Activated gamma-delta T cell treated with anti-CD3 and anti-CD28 coated beads, Interleukin-2, amount 50 U/mL, for 16 hours (primary cell): ENCODE data around the gene RFFL.
"Not testable (repeated sequence)": the region's sequence is repeated elsewhere in the genome, so short reads cannot be mapped to it uniquely, and the experiment has no call there.

ENCODE experiments used
- DNase-seq: peaks from one replicate; pipeline ENCODE4 v3.0.0-alpha.2; 2020; ENCODE audit warnings: low read depth

The RFFL gene

GRCh38 chr17:35002876-35003551 lies 60.5 kb downstream of the RFFL start:
- DNase-seq: no peak

- DNase-seq: no peak
These were observed 62.0 kb downstream of the RFFL start for GRCh38 chr17:35001549-35001948.

GRCh38 chr17:35000965-35001364 lies 62.5 kb downstream of the RFFL start:
- DNase-seq: not testable (repeated sequence)

- DNase-seq: no peak
These were observed 64.1 kb downstream of the RFFL start for GRCh38 chr17:34999456-34999855.

- peak; percentile 61 for DNase-seq
These were observed 65.3 kb downstream of the RFFL start for GRCh38 chr17:34998205-34998604.

- DNase-seq: no peak
These were observed 66.1 kb downstream of the RFFL start for GRCh38 chr17:34997355-34997862.

- no peak for DNase-seq
These were observed 66.9 kb downstream of the RFFL start for GRCh38 chr17:34996422-34997285.

- no peak for DNase-seq
These were observed 70.5 kb downstream of the RFFL start for GRCh38 chr17:34993031-34993430.

GRCh38 chr17:34991606-34992005 lies 71.9 kb downstream of the RFFL start:
- DNase-seq: no peak

GRCh38 chr17:34990921-34991365 lies 72.6 kb downstream of the RFFL start:
- no peak for DNase-seq

GRCh38 chr17:34989473-34989872 lies 74.0 kb downstream of the RFFL start:
- no peak for DNase-seq

GRCh38 chr17:34988644-34989043 lies 74.9 kb downstream of the RFFL start:
- no peak for DNase-seq

- DNase-seq: no peak
These were observed 76.3 kb downstream of the RFFL start for GRCh38 chr17:34987232-34987631.

- DNase-seq: no peak
These were observed 81.8 kb downstream of the RFFL start for GRCh38 chr17:34981538-34982241.

- DNase-seq: peak; percentile 63
These were observed 82.6 kb downstream of the RFFL start for GRCh38 chr17:34980681-34981537.

GRCh38 chr17:34980353-34980680 lies 83.2 kb downstream of the RFFL start, which contains the start of gene LIG3:
Gene LIG3 (plus strand): TSS chr17:34980512. CDS start chr17:34983006, 2,494 bp downstream.
- peak; percentile 88 for DNase-seq

GRCh38 chr17:34979650-34980352 lies 83.7 kb downstream of the RFFL start:
- no peak for DNase-seq

- no peak for DNase-seq
These were observed 84.4 kb downstream of the RFFL start for GRCh38 chr17:34979153-34979552.

GRCh38 chr17:34974794-34975785 lies 88.4 kb downstream of the RFFL start:
- no peak for DNase-seq

GRCh38 chr17:34974179-34974578 lies 89.3 kb downstream of the RFFL start:
- no peak for DNase-seq
